ENCODE measurements around the gene MTG1.

Gene MTG1

GRCh38 chr10:133461841-133462240, 67.9 kb downstream of the MTG1 start:
- H3K4me3 ChIP-seq (replicated peaks; ENCODE audit: low read depth, low read length), result no peak overlapping the region
- TF ChIP-seq CTCF (IDR thresholded peaks at IDR 0.05; ENCODE audit: low read length, missing control alignments), result no peak
- DNase-seq (ENCODE audit: low read depth), result no peak

- no peak overlapping the region for H3K4me3 ChIP-seq (replicated peaks; ENCODE audit: low read depth, low read length)
- TF ChIP-seq CTCF (IDR thresholded peaks at IDR 0.05; ENCODE audit: low read length, missing control alignments), result no peak
- DNase-seq (ENCODE audit: low read depth), result no peak
Observed at GRCh38 chr10:133462512-133463305, 68.8 kb downstream of the MTG1 start.

GRCh38 chr10:133464582-133465031, 70.7 kb downstream of the MTG1 start:
- TF ChIP-seq CTCF (IDR thresholded peaks at IDR 0.05; ENCODE audit: low read length, missing control alignments), result no peak
- no peak for DNase-seq (ENCODE audit: low read depth)
- no peak overlapping the region for H3K4me3 ChIP-seq (replicated peaks; ENCODE audit: low read depth, low read length)

- H3K4me3 ChIP-seq (replicated peaks; ENCODE audit: low read depth, low read length), result no peak overlapping the region
- DNase-seq (ENCODE audit: low read depth), result no peak
- TF ChIP-seq CTCF (IDR thresholded peaks at IDR 0.05; ENCODE audit: low read length, missing control alignments), result no peak
Observed at GRCh38 chr10:133465191-133465949, 71.4 kb downstream of the MTG1 start.

- no peak for TF ChIP-seq CTCF (IDR thresholded peaks at IDR 0.05; ENCODE audit: low read length, missing control alignments)
- DNase-seq (ENCODE audit: low read depth), result no peak
Observed at GRCh38 chr10:133465950-133466474, 72.1 kb downstream of the MTG1 start.

GRCh38 chr10:133466683-133467275, 72.8 kb downstream of the MTG1 start:
- no peak for DNase-seq (ENCODE audit: low read depth)
- no peak for TF ChIP-seq CTCF (IDR thresholded peaks at IDR 0.05; ENCODE audit: low read length, missing control alignments)
- H3K4me3 ChIP-seq (replicated peaks; ENCODE audit: low read depth, low read length), result no peak overlapping the region

More at GRCh38 chr10:133465950-133466474, 72.1 kb downstream of the MTG1 start:
- H3K4me3 ChIP-seq (replicated peaks; ENCODE audit: low read depth, low read length), result no peak overlapping the region

Data from fibroblast of pulmonary artery (primary cell).